ENCODE data around the gene NDUFC2.
"Not testable (repeated sequence)": the region's sequence is repeated elsewhere in the genome, so short reads cannot be mapped to it uniquely, and the experiment has no call there.

Gene NDUFC2

DNA sequence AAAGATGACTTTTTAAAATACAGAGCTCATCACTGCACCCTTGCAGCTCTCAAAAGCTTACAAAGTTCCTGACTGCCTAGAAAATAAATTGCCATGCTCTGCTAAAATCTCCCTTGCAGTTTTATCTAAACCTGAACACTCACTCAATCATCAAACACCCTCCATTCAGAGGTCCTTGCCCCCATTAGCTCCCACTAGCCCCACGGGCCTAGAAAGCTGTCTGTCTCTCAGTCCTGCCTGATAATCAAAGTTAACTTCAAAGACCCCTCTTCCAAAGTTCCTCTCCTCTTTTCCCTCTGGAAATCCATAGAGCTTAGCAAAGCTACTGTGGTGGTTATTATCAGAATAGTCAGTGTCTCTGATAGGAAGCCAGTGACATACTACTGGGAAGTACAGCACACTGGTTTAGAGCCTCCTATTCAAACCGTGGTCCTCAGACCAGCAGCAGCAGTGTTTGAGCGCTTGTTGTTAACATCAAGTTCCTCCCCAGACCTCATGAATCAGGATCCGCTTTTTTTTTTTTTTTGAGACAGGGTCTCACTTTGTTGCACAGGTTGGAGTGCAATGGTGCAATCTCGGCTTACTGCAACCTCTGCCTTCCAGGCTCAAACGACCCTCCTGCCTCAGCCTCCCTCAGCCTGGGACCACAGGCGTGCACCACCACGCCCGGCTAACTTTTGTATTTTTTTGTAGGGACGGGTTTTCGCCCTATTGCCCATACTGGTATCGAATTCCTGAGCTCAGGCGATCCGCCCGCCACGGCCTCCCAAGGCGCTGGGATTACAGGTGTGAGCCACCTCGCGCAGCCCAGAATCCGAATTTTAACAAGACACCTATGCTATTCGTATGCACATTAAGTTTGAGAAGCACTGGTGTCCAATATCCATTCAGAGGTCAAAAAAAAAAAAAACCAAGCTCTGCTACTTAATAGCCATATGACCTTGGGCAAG is 1.2 kb downstream of the NDUFC2 start:
- DNase-seq = no peak

GRCh38 chr11:78077592-78077991 is 2.1 kb downstream of the NDUFC2 start:
- not testable (repeated sequence) for DNase-seq

DNA sequence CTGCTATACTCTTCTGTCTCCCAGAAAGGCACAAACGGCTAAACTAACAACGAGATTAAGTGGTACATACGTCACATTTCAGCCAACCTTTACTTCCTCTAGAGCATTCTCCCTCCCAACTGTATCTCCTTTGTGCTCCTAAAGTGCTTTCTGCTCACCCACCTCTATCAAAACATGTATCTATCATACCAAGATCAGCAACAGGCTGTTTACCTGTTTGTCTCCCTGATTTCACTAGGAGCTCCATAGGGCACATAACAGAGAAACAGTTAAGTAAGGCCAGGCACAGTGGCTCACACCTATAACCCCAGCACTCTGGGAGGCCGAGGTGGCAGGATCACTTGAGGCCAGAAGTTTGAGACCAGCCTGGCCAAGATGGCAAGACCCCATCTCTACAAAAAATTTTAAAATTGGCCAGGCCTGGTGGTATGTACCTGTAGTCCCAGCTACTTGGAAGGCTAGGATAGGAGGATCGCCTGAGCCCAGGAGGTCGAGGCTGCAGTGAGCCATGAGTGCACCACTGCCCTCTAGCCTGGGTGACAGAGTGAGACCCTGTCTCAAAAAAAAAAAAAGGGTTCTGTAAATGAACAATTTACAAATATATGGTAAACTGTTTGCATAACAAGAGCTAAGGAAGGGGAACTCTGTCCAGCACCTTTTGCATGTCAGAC is 2.8 kb downstream of the NDUFC2 start:
- DNase-seq = peak; percentile 41

GRCh38 chr11:78074756-78075155 is 4.9 kb downstream of the NDUFC2 start:
- peak; percentile 22 for DNase-seq

GRCh38 chr11:78072455-78072854 is 7.2 kb downstream of the NDUFC2 start:
- no peak for DNase-seq

- DNase-seq = no peak
Observed at GRCh38 chr11:78071717-78072116, 7.9 kb downstream of the NDUFC2 start.

DNA sequence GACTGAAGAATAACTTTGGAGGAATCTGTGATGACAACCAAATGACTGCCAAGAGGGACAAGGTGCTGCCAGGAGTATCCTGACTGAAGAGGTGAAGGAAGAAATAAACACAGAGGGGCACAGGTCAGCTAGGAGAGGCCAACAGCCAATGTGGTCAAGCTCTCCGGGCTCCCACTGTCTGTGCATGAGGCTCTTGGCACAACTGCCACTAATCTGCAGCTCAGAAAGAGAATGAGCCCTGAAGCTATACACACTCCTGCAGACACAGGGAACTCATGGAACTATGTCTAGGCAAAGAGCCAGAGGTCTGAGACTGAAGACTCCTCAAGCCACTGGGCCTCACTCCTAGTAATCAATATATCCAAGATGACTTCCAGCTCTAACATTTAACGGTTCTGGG is 9.0 kb downstream of the NDUFC2 start:
- DNase-seq = no peak

- no peak for DNase-seq
Observed at GRCh38 chr11:78069465-78069864, 10.2 kb downstream of the NDUFC2 start.

DNA sequence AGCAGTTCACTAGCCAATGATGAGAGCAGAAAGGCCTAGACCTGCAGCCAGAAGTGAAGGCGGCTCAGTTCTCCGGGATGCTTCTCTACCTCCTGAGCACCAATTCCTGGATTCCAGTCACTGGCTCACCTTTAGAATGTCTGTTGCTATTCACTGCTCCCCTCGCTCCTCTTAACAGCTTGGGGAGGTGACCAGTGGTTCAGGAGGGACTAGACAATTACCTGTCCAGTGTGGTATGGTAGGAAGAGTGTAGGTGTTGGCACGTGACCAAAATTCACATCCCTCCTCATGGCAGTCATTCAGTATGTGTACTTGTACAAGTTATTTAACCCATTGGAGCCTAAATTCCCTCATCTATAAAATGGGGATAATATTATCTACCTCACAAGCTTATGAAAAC is 12.0 kb downstream of the NDUFC2 start:
- DNase-seq = no peak

- no peak for DNase-seq
Observed at GRCh38 chr11:78066471-78066870, 13.2 kb downstream of the NDUFC2 start.

- no peak for DNase-seq
Observed at GRCh38 chr11:78065203-78065602, 14.5 kb downstream of the NDUFC2 start.

GRCh38 chr11:78063440-78064181 is 16.1 kb downstream of the NDUFC2 start, which contains the start of gene THRSP:
Gene THRSP (plus strand): TSS chr11:78063861. CDS start chr11:78063882, 21 bp downstream.
- no peak for DNase-seq

DNA sequence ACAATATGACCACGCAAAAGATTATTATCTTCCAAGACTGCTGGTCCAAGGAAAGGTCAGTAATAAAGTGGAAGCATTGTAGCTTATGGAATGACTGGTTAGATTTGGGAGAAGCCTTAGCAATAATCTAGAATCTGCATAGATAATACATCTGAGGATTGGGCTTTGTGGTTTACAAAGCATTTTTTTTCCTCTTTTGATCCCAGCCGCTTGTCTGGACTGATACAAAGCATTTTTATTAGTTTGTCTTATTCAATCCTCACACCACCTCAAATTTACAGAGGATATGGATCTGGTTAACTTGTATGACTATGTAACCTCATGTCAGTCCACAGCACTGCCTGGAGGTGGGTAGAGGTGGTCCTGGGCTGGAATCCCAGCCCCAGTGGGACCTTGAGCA is 17.0 kb downstream of the NDUFC2 start:
- DNase-seq = no peak

DNA sequence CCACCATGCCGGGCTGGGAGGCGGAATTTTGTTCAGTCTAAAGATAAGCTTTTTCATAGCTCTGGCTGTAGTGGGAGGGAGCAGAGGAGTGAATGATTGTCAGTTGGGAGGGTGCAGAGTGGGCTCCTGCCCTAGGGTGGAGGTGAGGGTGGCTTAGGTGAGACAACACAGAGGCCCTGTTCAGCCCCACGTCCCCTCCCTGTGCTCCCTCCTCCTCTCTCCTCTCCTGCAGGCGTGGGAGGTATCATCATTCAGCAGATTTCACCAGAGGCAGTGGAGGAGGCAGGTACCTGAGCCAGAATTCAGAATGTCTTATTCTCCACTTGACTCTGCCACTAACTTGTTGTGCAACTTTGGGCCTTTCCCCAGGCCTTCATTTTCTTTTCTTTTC is 17.7 kb downstream of the NDUFC2 start:
- DNase-seq = no peak

- DNase-seq = no peak
Observed at GRCh38 chr11:78061088-78061920, 18.4 kb downstream of the NDUFC2 start.

DNA sequence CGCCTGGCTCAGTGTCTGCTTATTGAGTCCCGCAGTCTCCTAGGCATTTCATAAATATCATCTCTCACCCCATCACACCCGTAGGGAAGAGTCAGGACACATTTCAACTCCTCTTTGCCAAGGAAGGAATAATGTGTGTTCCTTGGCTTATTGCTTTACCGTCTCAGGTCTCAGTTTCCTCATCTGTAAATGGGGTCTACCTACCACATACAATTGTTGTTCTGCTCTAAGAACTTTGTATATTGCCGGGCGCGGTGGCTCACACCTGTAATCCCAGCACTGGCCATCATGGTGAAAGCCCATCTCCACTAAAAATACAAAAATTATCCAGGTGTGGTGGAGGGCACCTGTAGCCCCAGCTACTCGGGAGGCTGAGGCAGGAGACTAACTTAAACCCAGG is 19.1 kb downstream of the NDUFC2 start:
- DNase-seq = no peak

GRCh38 chr11:78059749-78060328 is 19.8 kb downstream of the NDUFC2 start:
- DNase-seq = not testable (repeated sequence)

GRCh38 chr11:78057462-78058055 is 22.1 kb downstream of the NDUFC2 start:
- no peak for DNase-seq

- no peak for DNase-seq
Observed at GRCh38 chr11:78056093-78056492, 23.6 kb downstream of the NDUFC2 start.

DNA sequence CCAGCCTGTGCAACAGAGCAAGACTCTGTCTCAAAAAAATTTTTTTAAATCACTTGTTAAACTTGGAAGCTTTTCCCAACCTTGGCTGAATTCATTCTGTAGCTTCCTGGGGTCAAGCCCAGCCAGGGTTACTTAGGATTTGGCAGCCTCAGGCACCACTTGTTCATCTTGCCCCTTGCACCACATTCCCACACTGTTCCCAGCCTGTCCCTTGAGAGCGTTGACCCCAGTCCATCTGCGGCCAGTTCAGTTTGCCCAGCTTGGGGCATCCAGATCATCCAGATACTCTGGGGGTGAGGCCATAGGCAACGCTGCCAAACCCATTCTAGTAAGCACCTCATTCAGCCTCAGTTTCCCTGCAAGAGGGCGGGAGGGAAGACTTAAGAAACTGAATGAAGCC is 24.7 kb downstream of the NDUFC2 start:
- DNase-seq = no peak

DNA sequence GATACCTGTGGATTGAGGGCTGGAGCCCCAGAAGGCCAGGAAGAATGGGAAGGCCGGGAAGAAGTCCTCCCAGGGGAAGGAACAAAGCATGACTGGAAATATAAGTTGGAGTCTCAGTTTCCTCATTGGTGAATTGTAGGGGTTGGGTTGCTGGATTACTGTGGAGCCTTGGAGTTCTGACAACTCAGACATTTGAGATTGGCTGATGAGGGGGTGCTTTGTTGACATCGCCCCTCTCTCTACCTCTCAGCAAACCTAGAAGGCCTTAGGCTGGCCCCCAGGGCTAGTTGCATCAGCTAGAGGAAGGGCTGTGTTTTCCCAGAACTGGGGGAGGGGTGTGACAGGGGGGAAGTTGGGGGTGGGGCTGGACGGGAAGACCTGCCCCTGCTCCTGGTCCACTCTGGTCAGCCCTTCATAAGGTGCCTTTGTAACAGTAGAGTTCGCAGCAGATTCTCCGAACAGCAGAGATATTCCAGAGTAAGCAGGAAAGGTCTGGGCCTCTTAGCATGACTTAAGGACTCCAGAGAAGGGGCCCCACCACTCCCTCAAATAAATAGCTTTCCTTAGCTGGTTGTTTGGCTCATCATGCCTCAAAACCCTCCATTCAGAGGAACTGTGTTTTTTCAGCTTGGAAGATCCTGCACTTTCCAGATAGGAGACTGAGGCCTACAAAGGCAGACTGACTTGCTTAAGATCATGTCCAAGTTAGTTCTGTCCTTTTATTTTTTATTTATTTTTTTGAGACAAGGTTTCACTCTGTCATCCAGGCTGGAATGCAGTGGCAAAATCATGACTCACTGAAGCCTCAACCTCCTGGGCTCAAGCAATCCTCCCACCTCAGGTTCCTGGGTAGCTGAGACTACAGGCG is 28.5 kb downstream of the NDUFC2 start:
- DNase-seq = no peak
